IPS-15b (cell line): ENCODE results near the gene TIMM50.

ENCODE experiments used
- H3K27me3 ChIP-seq: one replicate; pipeline ENCODE4 v1.6.1; 2013; ENCODE audit warnings: low read length; ENCODE audit not compliant: control insufficient read depth, insufficient read depth
- H3K36me3 ChIP-seq: one replicate; pipeline ENCODE4 v1.6.1; 2013; ENCODE audit warnings: low read length; ENCODE audit not compliant: control insufficient read depth, insufficient read depth
- H3K4me1 ChIP-seq: one replicate; pipeline ENCODE4 v1.6.1; 2013; ENCODE audit warnings: mild to moderate bottlenecking, low read length; ENCODE audit not compliant: control insufficient read depth, insufficient read depth
- H3K4me3 ChIP-seq: one replicate; pipeline ENCODE4 v1.5.1; 2013; ENCODE audit warnings: low read depth, low read length
- H3K9ac ChIP-seq: one replicate; pipeline ENCODE4 v1.6.1; 2013; ENCODE audit warnings: low read depth, mild to moderate bottlenecking, low read length
- H3K9me3 ChIP-seq: one replicate; pipeline ENCODE4 v1.6.1; 2013; ENCODE audit warnings: mild to moderate bottlenecking, low read length; ENCODE audit not compliant: control insufficient read depth, insufficient read depth

TIMM50 gene

GRCh38 chr19:39507715-39508364 lies 27.2 kb downstream of the TIMM50 start:
- Histone ChIP-seq H3K4me1 (no peaks in the 10 kb centered on the region), H3K27me3 (peaks cover 66% of the 10 kb centered on the region), H3K9me3 (no peaks in the 10 kb centered on the region), H3K9ac (peak overlapping the region; percentile 24), H3K36me3 (no peaks in the 10 kb centered on the region), H3K4me3 (peak overlapping the region; percentile 78)

DNA sequence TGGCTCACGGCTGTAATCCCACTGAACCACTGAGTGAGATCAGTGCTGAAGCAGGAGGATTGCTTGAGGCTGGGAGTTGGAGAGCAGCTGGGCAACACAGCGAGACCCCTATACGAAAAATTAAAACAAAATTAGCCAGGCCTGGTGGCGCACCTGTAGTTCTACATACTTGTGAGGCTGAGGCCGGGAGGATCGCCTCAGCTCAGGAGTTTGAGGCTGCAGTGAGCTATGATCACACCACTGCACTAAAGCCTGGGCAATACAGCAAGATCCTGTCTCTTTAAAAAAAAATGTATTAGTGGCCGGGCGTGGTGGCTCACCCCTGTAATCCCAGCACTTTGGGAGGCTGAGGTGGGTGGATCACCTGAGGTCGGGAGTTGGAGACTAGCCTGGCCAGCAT lies 28.0 kb downstream of the TIMM50 start:
- Histone ChIP-seq H3K27me3 (peaks cover 59% of the 10 kb centered on the region), H3K4me3 (no peak overlapping the region), H3K9ac (no peak overlapping the region)

DNA sequence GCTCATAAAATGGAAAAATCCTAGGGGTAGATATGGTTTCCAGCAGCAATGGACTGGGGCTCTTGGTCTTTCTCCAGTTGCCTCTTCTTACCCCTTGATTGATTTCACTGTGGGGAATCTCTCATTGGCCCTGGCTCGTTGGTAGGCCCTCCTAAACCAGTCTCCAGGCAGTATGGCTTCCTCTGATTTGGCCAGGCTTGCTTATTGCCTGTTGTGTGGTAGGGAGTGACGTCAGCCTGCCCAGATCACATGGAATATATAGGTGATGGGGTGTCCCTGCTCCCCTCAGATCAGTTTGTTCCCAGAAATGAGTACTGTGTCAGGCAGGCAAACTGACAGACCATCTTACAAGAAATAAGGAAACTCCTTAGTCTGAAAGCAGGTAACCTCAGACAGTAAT lies 28.6 kb downstream of the TIMM50 start:
- Histone ChIP-seq H3K4me1 (no peaks in the 10 kb centered on the region), H3K9ac (no peak overlapping the region), H3K4me3 (no peak overlapping the region), H3K9me3 (no peaks in the 10 kb centered on the region), H3K36me3 (no peaks in the 10 kb centered on the region), H3K27me3 (peaks cover 59% of the 10 kb centered on the region)

More for the DNA sequence above, 28.0 kb downstream of the TIMM50 start:
- H3K36me3 ChIP-seq: no peaks in the 10 kb centered on the region
- no peaks in the 10 kb centered on the region for H3K9me3 ChIP-seq
- no peaks in the 10 kb centered on the region for H3K4me1 ChIP-seq

DNA sequence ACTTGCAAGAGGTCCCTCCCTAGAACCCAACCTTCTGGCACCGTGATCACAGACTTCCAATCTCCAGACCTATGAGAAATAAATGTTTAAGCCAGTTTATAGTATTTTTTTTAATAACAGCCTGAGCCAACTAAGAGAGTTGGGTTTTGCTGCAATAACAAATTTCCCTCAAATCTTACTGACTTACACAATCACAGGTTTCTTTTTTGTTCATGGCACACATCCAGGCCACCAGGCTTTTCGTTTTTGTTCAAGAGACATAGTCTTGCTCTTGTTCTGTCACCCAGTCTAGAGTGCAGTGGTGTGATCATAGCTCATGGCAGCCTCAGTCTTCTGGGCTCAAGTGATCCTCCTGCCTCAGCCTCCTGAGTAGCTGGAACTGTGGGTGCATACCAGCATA lies 32.4 kb downstream of the TIMM50 start:
- Histone ChIP-seq H3K27me3 (peaks cover 28% of the 10 kb centered on the region), H3K36me3 (no peaks in the 10 kb centered on the region), H3K9ac (no peak overlapping the region), H3K4me3 (no peak overlapping the region), H3K4me1 (no peaks in the 10 kb centered on the region), H3K9me3 (no peaks in the 10 kb centered on the region)

GRCh38 chr19:39514840-39515550 lies 34.4 kb downstream of the TIMM50 start, which contains the start of gene SELENOV:
SELENOV (plus strand) TSS chr19:39515139; CDS start chr19:39515213, 74 bp downstream.
- Histone ChIP-seq H3K9ac (peak within 1 kb of the TSS; percentile 88), H3K36me3 (no peaks in the 10 kb centered on the region), H3K9me3 (no peaks in the 10 kb centered on the region), H3K27me3 (peaks cover 14% of the 10 kb centered on the region), H3K4me1 (peaks cover 4% of the 10 kb centered on the region), H3K4me3 (peak within 1 kb of the TSS; percentile 88)

DNA sequence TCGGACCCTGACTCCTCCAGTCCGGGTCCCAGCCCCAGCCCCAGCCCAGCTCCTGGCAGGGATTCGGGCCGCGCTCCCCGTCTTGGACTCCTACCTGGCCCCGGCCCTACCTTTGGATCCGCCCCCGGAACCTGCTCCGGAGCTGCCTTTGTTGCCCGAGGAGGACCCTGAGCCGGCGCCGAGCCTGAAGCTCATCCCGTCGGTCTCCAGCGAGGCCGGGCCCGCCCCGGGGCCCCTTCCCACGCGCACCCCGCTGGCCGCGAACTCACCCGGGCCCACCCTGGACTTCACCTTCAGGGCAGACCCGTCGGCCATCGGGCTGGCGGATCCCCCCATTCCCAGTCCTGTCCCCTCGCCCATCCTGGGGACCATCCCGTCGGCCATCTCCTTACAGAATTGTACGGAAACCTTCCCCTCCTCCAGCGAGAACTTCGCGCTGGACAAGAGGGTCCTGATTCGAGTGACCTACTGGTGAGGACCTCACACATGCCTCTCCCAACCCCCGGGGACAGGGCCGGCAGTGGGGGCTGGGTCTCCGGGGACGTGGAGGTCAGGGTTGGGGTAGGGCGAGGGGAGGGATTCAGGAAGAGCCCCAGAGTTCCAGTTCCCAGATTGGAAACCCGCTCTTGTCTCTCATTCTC lies 35.0 kb downstream of the TIMM50 start:
- peaks cover under 1% of the 10 kb centered on the region for H3K36me3 ChIP-seq
- H3K4me3 ChIP-seq: peak overlapping the region; percentile 88
- peaks cover 12% of the 10 kb centered on the region for H3K27me3 ChIP-seq

DNA sequence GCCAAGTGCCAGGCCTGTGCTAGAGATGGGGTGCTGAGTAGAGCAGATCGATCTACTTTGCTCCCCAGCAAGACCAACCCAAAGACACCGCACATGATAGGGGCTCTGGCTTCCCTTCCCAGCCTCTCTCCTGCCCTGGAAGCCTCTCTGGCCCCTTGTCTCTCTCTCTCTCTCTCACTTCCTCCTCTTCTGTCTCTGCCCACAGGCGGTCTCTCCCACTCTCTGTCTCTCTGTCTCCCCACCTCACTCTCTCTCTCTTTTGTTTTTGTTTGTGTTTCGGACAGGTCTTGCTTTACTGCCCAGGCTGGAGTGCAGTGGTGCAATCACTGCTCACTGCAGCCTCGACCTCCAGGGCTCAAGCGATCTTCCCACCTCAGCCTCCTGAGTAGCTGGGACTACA lies 35.6 kb downstream of the TIMM50 start:
- Histone ChIP-seq H3K9me3 (no peaks in the 10 kb centered on the region), H3K4me1 (peaks cover 4% of the 10 kb centered on the region), H3K4me3 (peak overlapping the region; percentile 88), H3K36me3 (peaks cover 3% of the 10 kb centered on the region), H3K9ac (peak overlapping the region; percentile 88), H3K27me3 (peaks cover 12% of the 10 kb centered on the region)

More for the DNA sequence above, 35.0 kb downstream of the TIMM50 start:
- Histone ChIP-seq H3K4me1 (peaks cover 4% of the 10 kb centered on the region), H3K9ac (peak overlapping the region; percentile 88), H3K9me3 (no peaks in the 10 kb centered on the region)

GRCh38 chr19:39517432-39517831 lies 36.8 kb downstream of the TIMM50 start:
- Histone ChIP-seq H3K27me3 (peaks cover 12% of the 10 kb centered on the region), H3K9me3 (no peaks in the 10 kb centered on the region), H3K9ac (no peak overlapping the region), H3K4me3 (no peak overlapping the region), H3K36me3 (peaks cover 3% of the 10 kb centered on the region), H3K4me1 (peaks cover 4% of the 10 kb centered on the region)

- Histone ChIP-seq H3K4me3 (peak overlapping the region; percentile 8), H3K9ac (no peak overlapping the region), H3K27me3 (peaks cover 12% of the 10 kb centered on the region), H3K9me3 (no peaks in the 10 kb centered on the region), H3K4me1 (peaks cover 4% of the 10 kb centered on the region), H3K36me3 (peaks cover 3% of the 10 kb centered on the region)
Measured at GRCh38 chr19:39518458-39518857, 37.8 kb downstream of the TIMM50 start.

DNA sequence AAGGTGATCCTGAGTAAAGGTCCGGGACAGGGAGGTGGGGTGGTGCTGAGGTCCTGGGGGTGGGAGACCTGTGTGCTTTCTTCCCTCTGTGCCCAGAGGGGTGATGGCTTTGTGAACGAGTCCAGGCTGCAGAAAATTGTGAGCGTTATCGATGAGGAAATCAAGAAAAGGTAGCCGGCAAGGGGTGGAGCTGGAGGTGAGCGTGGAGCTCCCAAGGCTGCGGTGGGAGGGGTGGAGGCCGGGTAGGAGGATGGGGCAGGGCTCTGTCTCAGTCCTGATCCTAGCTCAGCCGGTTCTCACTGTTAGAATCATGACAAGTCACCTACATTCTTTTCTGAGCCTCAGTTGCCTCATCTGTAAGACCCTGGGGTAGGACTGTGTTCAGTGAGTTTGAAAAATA lies 38.3 kb downstream of the TIMM50 start:
- H3K9me3 ChIP-seq: no peaks in the 10 kb centered on the region
- peaks cover 8% of the 10 kb centered on the region for H3K27me3 ChIP-seq
- peaks cover 4% of the 10 kb centered on the region for H3K4me1 ChIP-seq
- peaks cover 3% of the 10 kb centered on the region for H3K36me3 ChIP-seq
- peak overlapping the region; percentile 8 for H3K4me3 ChIP-seq
- H3K9ac ChIP-seq: no peak overlapping the region

- Histone ChIP-seq H3K9ac (no peak overlapping the region), H3K36me3 (peaks cover 3% of the 10 kb centered on the region), H3K4me1 (peaks cover 4% of the 10 kb centered on the region), H3K4me3 (no peak overlapping the region), H3K9me3 (no peaks in the 10 kb centered on the region), H3K27me3 (no peaks in the 10 kb centered on the region)
Measured at GRCh38 chr19:39520541-39521484, 40.2 kb downstream of the TIMM50 start.
